Activated CD8-positive, alpha-beta memory T cell treated with anti-CD3 and anti-CD28 coated beads, Interleukin-2, amount 50 U/mL, for 1 hour (primary cell): ENCODE results near the gene FADD.

Experiments used
- DNase-seq: peaks from one replicate; pipeline ENCODE4 v3.0.0-alpha.2; 2020; ENCODE audit errors: extremely low read depth

FADD gene

DNA sequence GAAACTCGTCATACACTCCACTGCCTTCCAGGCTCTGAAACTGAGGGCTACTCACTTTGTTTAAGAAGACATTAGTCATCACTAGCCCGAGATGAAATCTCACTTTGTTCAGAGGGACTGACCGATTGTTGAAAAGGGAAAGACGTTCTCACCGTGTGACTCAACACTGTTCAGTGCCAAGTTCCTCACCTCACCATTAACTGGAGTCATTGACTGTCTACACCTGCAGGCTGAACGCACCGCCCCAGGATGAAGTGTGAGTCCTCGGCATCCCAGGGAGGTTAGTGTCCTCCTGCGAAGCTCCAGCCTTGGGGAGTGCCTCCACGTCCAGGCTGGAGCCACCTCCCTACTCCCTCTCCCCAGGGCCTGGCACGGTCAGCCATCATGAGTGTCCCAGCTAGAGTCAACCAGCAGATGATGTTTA, 30.4 kb downstream of the FADD start:
- DNase-seq = no peak

DNA sequence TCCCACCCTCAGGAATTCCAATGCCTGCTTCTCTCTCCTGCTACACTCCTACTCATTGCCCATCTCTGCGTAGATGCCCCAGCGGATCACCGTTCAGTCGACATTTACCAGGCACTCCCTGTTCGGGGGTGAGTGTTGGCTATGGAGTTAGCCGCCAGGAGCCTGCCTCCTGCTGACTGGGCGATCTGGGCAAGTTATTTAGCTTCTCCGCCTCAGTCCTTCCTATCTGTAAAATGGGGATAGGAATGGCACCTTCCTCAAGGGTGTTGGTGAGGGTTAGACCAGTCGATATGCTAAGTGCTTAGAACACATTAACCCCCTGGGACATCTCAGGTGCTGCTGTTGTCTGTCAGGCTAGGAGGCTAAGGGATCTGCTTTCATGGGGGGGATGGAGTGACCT, 30.9 kb downstream of the FADD start:
- no peak for DNase-seq

- no peak for DNase-seq
These were observed 37.2 kb downstream of the FADD start for GRCh38 chr11:70240337-70240736.

- DNase-seq = no peak
These were observed 38.6 kb downstream of the FADD start for GRCh38 chr11:70241709-70242108.

DNA sequence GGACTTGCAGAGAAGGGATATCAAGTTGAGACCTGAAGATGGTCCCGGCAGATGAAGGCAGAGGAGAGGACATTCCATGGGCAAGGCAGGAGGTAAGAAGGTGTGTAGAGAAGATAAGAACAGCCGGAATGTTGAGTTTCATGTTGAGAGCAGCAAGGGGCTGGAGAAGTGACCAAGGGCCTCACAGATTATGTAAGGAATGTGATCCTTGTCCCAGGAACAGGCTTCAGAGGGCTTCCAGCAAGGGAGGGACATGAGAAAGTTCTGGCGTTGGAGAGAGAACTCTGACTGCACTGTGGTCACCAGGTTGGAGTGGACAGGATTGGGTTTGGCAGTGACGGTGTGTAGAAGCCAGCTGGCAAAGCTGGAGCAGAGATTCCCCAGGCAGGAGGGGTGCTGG, 39.8 kb downstream of the FADD start:
- no peak for DNase-seq

DNA sequence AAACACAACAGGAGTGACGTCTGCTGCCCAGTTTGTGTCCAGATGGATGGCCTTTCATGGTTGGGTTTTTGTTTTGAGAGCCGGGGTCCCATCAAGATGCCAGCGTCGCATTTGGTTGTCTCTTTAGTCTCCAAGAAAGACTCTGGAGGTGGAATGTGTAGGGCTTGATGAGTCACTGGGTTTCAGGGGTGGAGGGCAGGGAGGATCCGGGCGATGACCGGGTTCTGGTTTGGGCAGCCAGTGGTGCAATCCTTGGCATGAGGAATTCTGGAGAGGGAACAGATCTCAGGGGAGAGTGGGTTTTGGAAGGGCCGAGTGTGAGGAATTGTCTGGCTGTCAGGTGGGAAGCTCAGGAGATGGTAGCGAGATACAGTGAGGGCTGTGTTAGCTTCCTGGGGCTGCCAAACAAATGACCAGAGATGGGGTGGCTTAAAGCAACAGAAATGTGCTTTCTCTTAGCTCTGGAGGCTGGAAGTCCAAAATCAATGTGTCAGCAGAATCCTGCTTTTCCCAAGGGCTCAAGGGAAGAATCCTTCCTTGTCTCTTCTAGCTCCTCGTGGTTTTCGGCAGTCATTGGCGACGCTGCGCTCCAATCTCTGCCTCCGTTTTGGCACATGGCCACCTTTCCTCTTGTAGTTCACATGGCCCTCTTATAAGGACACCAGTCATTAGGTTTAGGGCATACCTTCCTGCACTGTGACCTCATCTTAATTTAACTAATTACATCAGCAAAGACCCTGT, 41.0 kb downstream of the FADD start:
- no peak for DNase-seq

DNA sequence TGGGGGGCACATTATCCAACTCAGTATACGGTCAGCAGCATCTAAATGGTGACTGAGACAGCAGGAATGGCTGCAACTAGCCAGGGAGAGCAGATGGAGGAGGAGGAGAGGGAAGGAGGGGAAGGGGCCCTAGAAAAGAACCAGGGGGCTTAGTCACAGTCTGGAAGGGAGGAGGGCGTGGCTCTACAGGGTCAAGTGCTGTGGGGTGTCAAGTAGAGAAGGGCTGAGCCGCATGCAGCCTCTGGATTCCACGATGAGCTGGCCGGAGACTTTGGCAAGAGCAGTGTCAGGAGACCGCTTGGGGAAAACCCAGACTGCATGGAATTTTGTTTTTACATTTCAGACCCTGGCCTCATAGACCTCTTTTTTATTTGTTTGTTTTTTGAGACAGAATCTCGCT, 41.6 kb downstream of the FADD start:
- DNase-seq = no peak

DNA sequence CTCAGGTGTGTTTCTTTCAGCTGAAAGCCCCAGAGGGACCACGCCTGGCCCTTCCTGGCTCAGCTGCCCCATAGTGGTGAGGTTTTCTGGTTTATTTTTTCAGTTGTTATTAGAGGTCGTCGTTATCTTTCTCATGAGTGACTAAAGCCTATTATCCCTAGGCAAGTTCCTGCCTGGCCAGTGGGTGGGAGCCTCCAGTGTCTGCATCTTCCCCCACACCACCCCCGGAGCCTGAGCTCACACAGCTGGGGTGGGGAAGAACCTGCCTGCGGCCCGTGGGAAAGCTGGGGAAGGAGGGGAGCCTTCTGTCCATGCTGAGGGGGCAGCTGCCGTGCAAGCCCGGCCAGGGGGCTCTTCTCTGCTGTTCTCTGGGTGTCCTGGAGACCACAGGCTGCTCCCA, 43.1 kb downstream of the FADD start:
- no peak for DNase-seq

DNA sequence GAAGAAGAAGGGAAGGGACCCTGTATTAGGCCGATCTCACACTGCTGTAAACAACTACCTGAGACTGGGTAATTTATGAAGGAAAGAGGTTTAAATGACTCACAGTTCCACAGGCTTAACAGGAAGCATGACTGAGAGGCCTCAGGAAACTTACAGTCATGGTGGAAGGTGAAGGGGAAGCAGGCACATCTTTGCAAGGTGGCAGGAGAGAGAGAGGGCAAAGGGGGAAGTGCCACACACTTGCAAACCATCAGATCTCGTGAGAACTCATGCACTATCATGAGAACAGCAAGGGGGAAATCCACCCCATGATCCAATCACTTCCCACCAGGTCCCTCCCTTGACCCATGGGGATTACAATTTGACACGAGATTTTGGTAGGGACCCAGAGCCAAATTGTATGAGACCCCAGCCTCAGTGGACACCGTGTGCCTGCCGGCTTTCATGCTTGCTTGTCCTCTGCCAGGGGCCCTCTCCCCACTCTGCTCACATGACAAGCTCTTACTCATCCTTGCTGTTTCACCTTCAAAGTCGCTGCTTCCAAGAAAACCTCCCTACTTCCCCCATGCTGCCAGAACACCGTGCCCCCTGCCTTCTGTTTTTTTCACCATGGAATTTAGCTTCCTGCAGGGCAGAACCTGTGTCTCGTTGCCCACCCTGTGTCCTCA, 44.1 kb downstream of the FADD start:
- no peak for DNase-seq

DNA sequence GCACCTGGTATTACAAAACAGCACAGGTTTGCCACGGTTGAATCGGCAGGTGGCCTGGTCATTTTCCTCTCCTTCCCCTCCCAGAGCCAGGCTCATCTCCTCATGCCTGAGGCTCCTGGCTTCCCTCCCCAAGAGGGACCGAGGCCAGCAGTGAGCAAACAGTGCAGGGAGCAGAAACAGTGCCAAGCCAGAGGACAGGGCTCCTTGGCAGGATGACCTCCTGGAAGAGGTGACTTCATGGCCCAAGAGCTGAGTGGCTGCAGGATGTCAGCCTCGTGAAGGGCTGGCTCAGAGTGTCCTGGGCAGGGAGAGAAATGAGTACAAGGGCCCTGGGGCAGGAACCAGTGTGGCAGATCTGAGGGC, 44.6 kb downstream of the FADD start:
- DNase-seq = no peak

DNA sequence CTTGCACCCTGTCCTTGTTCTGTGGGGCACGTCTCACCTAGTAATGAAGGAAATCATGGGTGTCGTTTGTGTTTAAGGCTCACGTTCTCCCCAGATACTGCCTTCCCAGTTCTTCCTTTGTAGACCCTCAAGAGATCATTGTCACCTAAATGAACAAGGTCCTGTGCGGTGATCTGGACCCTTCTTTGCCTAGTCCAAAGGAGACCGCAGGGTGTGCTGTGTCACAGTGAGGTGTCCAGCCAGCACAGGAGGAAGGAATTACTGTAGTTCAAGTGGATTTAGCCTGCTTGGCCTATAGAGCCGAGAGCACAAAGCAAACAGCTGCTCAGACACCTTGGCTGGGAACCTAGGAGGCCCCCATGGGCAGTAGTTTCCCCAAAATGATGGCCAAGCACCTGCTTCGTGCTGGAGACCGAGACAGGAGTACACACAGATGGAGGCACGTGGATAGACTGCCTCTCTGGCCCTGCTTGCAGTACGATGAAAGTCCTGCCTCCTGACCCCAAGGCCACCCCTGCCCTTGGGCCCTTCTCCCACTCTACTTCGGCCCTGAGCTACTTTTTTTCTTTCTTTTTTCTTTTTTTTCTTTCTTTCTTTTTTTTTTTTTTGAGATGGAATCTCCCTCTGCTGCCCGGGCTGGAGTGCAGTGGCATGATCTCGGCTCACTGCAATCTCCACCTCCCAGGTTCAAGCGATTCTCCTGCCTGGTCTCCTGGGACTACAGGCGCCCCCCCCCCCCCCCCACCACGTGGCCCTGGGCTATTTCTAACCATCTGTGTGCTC, 48.0 kb downstream of the FADD start:
- DNase-seq = no peak

GRCh38 chr11:70251659-70252321, 48.7 kb downstream of the FADD start:
- no peak for DNase-seq

DNA sequence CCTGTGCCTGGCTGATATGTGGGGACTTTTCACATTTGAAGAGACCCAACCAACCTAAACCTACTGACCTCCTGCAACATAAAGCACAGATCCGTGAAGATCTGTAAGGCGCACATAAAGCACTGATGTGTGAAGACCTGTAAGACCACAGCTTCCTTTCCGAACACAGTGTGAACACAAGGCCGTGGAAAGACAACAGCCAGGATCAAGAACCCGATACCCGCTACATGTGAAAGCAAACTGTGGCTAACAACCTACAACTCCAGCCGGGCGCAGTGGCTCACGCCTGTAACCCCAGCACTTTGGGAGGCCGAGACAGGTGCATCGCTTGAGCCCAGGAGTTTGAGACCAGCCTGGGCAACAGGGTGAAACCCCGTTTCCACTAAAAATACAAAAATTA, 49.7 kb downstream of the FADD start:
- DNase-seq = no peak

- DNase-seq = no peak
These were observed 52.5 kb downstream of the FADD start for GRCh38 chr11:70255477-70256116.
